IMR-90 (cell line): ENCODE measurements around the gene ZGLP1. TPM values are rescaled to one million over a fixed set of nuclear protein-coding genes. Genes with fewer than 3 reads are reported as not detected.

ENCODE experiments used
- ATAC-seq: fragments of 200-7000 bp; cut with Tn5 transposase; 2 replicates; pipeline ENCODE4 v1.9.1; 2020; ENCODE audit warnings: low read depth, mild to moderate bottlenecking, moderate library complexity
- BruUV-seq: library from RNA; stranded (reverse); fragments of 400-500 nt; replicated peaks from 2 replicates; lab custom pipeline; 2021; lab: Mats Ljungman, UMichigan
- CTCF ChIA-PET: fragments of 300-600 bp; formaldehyde crosslinking; extraction: SDS; loops from one replicate; lab custom pipeline; 2021; ENCODE audit warnings: antibody characterized with exemption; lab: Yijun Ruan, JAX
- POLR2A ChIA-PET: fragments of 300-600 bp; sonication (Branson Sonifier 250); formaldehyde crosslinking; loops from one replicate; lab custom pipeline; 2022; ENCODE audit warnings: antibody characterized with exemption; ENCODE audit not compliant: unreplicated experiment; lab: Charles Lee
- DNase-seq: peaks from one replicate; pipeline ENCODE4 v3.0.0; 2013
- H2AFZ ChIP-seq: replicated peaks from 2 replicates; pipeline ENCODE3; 2013; ENCODE audit warnings: low read length, mild to moderate bottlenecking; ENCODE audit not compliant: poor library complexity
- H2AK5ac ChIP-seq: 2 replicates; pipeline ENCODE4 v1.6.1; 2013; ENCODE audit warnings: low read depth, low read length, inconsistent platforms
- H2AK9ac ChIP-seq: replicated peaks from 2 replicates; pipeline ENCODE3; 2013; ENCODE audit warnings: mild to moderate bottlenecking, low read depth, low read length, moderate library complexity; ENCODE audit not compliant: poor library complexity
- H2BK120ac ChIP-seq: 2 replicates; pipeline ENCODE4 v1.6.1; 2013; ENCODE audit warnings: low read depth, low read length, inconsistent platforms
- H2BK15ac ChIP-seq: 3 replicates; pipeline ENCODE4 v1.6.1; 2013; ENCODE audit warnings: low read depth, low read length, inconsistent platforms
- H2BK20ac ChIP-seq: 2 replicates; pipeline ENCODE4 v1.6.1; 2013; ENCODE audit warnings: low read depth, mild to moderate bottlenecking, inconsistent platforms, low read length, moderate library complexity
- H2BK5ac ChIP-seq: 2 replicates; pipeline ENCODE4 v1.6.1; 2013; ENCODE audit warnings: mild to moderate bottlenecking, low read depth, low read length, inconsistent platforms; ENCODE audit not compliant: poor library complexity, severe bottlenecking
- H3K14ac ChIP-seq: replicated peaks from 2 replicates; pipeline ENCODE4 v1.6.1; 2013; ENCODE audit warnings: low read depth, low read length, inconsistent platforms
- H3K18ac ChIP-seq: 2 replicates; pipeline ENCODE4 v1.6.1; 2013; ENCODE audit warnings: low read depth, low read length, control low read depth
- H3K23ac ChIP-seq: 2 replicates; pipeline ENCODE4 v1.6.1; 2013; ENCODE audit warnings: low read depth, low read length, inconsistent platforms
- H3K27ac ChIP-seq: 2 replicates; pipeline ENCODE4 v1.5.1; 2013; ENCODE audit warnings: mild to moderate bottlenecking, control low read depth, low read length; ENCODE audit not compliant: insufficient read depth
- H3K27me3 ChIP-seq: 2 replicates; pipeline ENCODE4 v1.6.1; 2013; ENCODE audit warnings: low read length; ENCODE audit not compliant: control insufficient read depth, insufficient read depth
- H3K36me3 ChIP-seq: 2 replicates; pipeline ENCODE4 v1.6.1; 2013; ENCODE audit warnings: low read length, mixed read lengths; ENCODE audit not compliant: control insufficient read depth, insufficient read depth
- H3K4ac ChIP-seq: 2 replicates; pipeline ENCODE4 v1.6.1; 2013; ENCODE audit warnings: low read depth, low read length, inconsistent platforms
- H3K4me1 ChIP-seq: 2 replicates; pipeline ENCODE4 v1.6.1; 2013; ENCODE audit warnings: low read length, mixed read lengths; ENCODE audit not compliant: control insufficient read depth, insufficient read depth
- H3K4me2 ChIP-seq: 2 replicates; pipeline ENCODE4 v1.6.1; 2013; ENCODE audit warnings: low read depth, mild to moderate bottlenecking, control low read depth, low read length, moderate library complexity
- H3K4me3 ChIP-seq: 2 replicates; pipeline ENCODE4 v1.5.1; 2013; ENCODE audit warnings: low read depth, mild to moderate bottlenecking, control low read depth, low read length, moderate library complexity; ENCODE audit not compliant: insufficient read depth
- H3K56ac ChIP-seq: 2 replicates; pipeline ENCODE4 v1.6.1; 2013; ENCODE audit warnings: low read length, inconsistent platforms; ENCODE audit not compliant: insufficient read depth; ENCODE audit errors: extremely low read depth
- H3K79me1 ChIP-seq, 2 experiments: 2 replicates each; pipeline ENCODE4 v1.6.1; 2013; ENCODE audit warnings: low read length in 2 of 2, inconsistent platforms in 1 of 2, low read depth in 1 of 2
- H3K9ac ChIP-seq: 2 replicates; pipeline ENCODE4 v1.6.1; 2013; ENCODE audit warnings: low read depth, low read length, control low read depth
- H3K9me1 ChIP-seq: 2 replicates; pipeline ENCODE4 v1.6.1; 2013; ENCODE audit warnings: low read length, inconsistent platforms; ENCODE audit not compliant: insufficient read depth
- H3K9me3 ChIP-seq: 2 replicates; pipeline ENCODE4 v1.6.1; 2013; ENCODE audit warnings: low read length; ENCODE audit not compliant: control insufficient read depth, insufficient read depth
- H4K20me1 ChIP-seq: 2 replicates; pipeline ENCODE4 v1.6.1; 2013; ENCODE audit warnings: low read length, inconsistent platforms; ENCODE audit not compliant: insufficient read depth
- H4K5ac ChIP-seq: 2 replicates; pipeline ENCODE4 v1.6.1; 2013; ENCODE audit warnings: mild to moderate bottlenecking, low read depth, low read length, control low read depth
- H4K8ac ChIP-seq, 2 experiments: 2 replicates each; pipeline ENCODE4 v1.6.1; 2013; ENCODE audit warnings: low read depth in 2 of 2, low read length in 2 of 2, control low read depth in 1 of 2, inconsistent platforms in 1 of 2
- H4K91ac ChIP-seq: 2 replicates; pipeline ENCODE4 v1.6.1; 2013; ENCODE audit warnings: low read depth, low read length, inconsistent platforms; ENCODE audit not compliant: insufficient read depth
- CEBPB ChIP-seq: IDR thresholded peaks from 2 replicates; pipeline ENCODE4 v1.6.1; 2012; ENCODE audit warnings: low read depth, low read length, improper control_type of control experiment
- CTCF ChIP-seq: conservative IDR thresholded peaks from 2 replicates; pipeline ENCODE4 v1.5.1; 2012; ENCODE audit warnings: mild to moderate bottlenecking, low read depth, low read length, improper control_type of control experiment
- MXI1 ChIP-seq: IDR thresholded peaks from 2 replicates; pipeline ENCODE4 v1.6.1; 2012; ENCODE audit warnings: low read depth, mild to moderate bottlenecking, low read length, moderate library complexity, borderline replicate concordance
- RAD21 ChIP-seq: IDR thresholded peaks from 2 replicates; pipeline ENCODE4 v1.6.1; 2012; ENCODE audit warnings: low read length, improper control_type of control experiment
- RCOR1 ChIP-seq: IDR thresholded peaks from 2 replicates; pipeline ENCODE4 v1.6.1; 2012; ENCODE audit warnings: mild to moderate bottlenecking, low read length, improper control_type of control experiment; ENCODE audit not compliant: insufficient replicate concordance
- WGBS, 2 experiments: methylation state at CpG; one replicate each; pipeline versions ENCODE4 v1.1.5 to v1.1.7; 2013; ENCODE audit warnings: missing lambda C conversion rate in 2 of 2; ENCODE audit not compliant: insufficient read length in 1 of 2; ENCODE audit errors: extremely low coverage in 2 of 2; 5-methylcytosine and 5-hydroxymethylcytosine counted together
- dilution Hi-C: fragments of 300-500 bp; cut with HindIII; formaldehyde crosslinking; loops from one replicate; pipeline ENCODE4 v1.14.3; 2018; ENCODE audit warnings: low sequenced_read_pairs; ENCODE audit not compliant: unreplicated experiment
- in situ Hi-C: fragments of 300-500 bp; cut with MboI; formaldehyde crosslinking; loops from 3 replicates; pipeline ENCODE4 v1.14.3; 2019; ENCODE audit warnings: low sequenced_read_pairs, inconsistent platforms, mixed read lengths
- intact Hi-C: fragments of 100-400 bp; cut with micrococcal nuclease; formaldehyde crosslinking; loops from 2 replicates; pipeline ENCODE4 v1.10.0; 2022
- polyA plus RNA-seq, 3 experiments: library from polyadenylated mRNA; depleted of rRNA; stranded (reverse); fragments of >200 nt; gene quantifications; 2 replicates each; pipeline ENCODE4 v1.2.3, GENCODE V29; 2012; ENCODE audit warnings: low replicate concordance in 1 of 3
- total RNA-seq: library from RNA; depleted of rRNA; stranded (reverse); fragments of >200 nt; gene quantifications from 2 replicates; pipeline ENCODE4 v1.2.3, GENCODE V29; 2012

The ZGLP1 gene
- total and polyA plus RNA-seq, 2 of the 4 experiments (the other 2 are of a cell fraction): 0.54 to 3.1 TPM

- H2BK5ac ChIP-seq: peak overlapping the region; percentile 93
- H3K4me3 ChIP-seq: peak overlapping the region; percentile 75
- peaks cover 5% of the 10 kb centered on the region; the same call in 1 of the 2 replicates for H3K4me1 ChIP-seq
- peaks cover 26% of the 10 kb centered on the region for H4K20me1 ChIP-seq
- H2BK15ac ChIP-seq: no peak overlapping the region
- H4K8ac ChIP-seq: peak overlapping the region; percentile 29 to 60; a peak in 2 of 4 replicates
- POLR2A ChIA-PET: no interaction called here
- DNase-seq: no peak
- no peak overlapping the region for H3K18ac ChIP-seq
- dilution Hi-C loops: no loop called here
- peak overlapping the region; percentile 50 for H3K23ac ChIP-seq
- H2AFZ ChIP-seq: peak overlapping the region; percentile 98
- TSS peak; percentile 26 for BruUV-seq
- peak overlapping the region; percentile 50; the same call in 1 of the 2 replicates for H3K14ac ChIP-seq
- ATAC-seq: peak; percentile 1
- H2AK5ac ChIP-seq: peak overlapping the region; percentile 90
- H3K9ac ChIP-seq: peak overlapping the region; percentile 83
- CTCF ChIA-PET: no interaction called here
- in situ Hi-C loops: no loop called here
- peak overlapping the region; percentile 99 for H2AK9ac ChIP-seq
- peaks cover 19 to 52% of the 10 kb centered on the region in 2 experiments for H3K79me1 ChIP-seq
- peak overlapping the region; percentile 86 for H3K27ac ChIP-seq
- 0 out of 2 replicates have a peak overlapping the region, but pooled peaks have one; percentile 4 for H2BK120ac ChIP-seq
- peak overlapping the region; percentile 86 for H3K4ac ChIP-seq
- no peaks in the 10 kb centered on the region; the same call in 1 of the 2 replicates for H3K9me1 ChIP-seq
- no peaks in the 10 kb centered on the region for H3K27me3 ChIP-seq
- H3K36me3 ChIP-seq: peaks cover 29% of the 10 kb centered on the region
- peak overlapping the region; percentile 57 for H3K56ac ChIP-seq
- peak; percentile 40; the same call in 1 of the 2 replicates for TF ChIP-seq MXI1
- TF ChIP-seq CEBPB: no peak
- TF ChIP-seq RAD21: no peak
- peak; percentile 7; the same call in 1 of the 2 replicates for TF ChIP-seq CTCF
- TF ChIP-seq RCOR1: no peak
- no peak overlapping the region for H4K5ac ChIP-seq
- H2BK20ac ChIP-seq: no peak overlapping the region
- peak overlapping the region; percentile 59; the same call in 1 of the 2 replicates for H4K91ac ChIP-seq
- no peaks in the 10 kb centered on the region for H3K9me3 ChIP-seq
- WGBS, 2 experiments: 61% methylated on average over 4 of the region's 18 CpGs; no CpG with 5 or more reads in 1 of the 2 experiments
- intact Hi-C loops: no loop called here
- H3K4me2 ChIP-seq: peak overlapping the region; percentile 91
These were observed 22.7 kb upstream of the ZGLP1 start for GRCh38 chr19:10332158-10332964.
